Kidney (tissue), 14 donors: ENCODE data around the gene FOXK1. TPM values are rescaled to one million over a fixed set of nuclear protein-coding genes. Genes with fewer than 3 reads are reported as not detected.
A peak's percentile ranks its signal among the peaks of the same experiment; 100 is the strongest.

ENCODE experiments used
- DNase-seq, 5 donors: peaks; one replicate each; pipeline ENCODE4 v3.0.0-alpha.2; 2013 to 2020
- FAIRE-seq: peaks from 2 replicates; lab custom pipeline; 2012; peaks lifted over from hg19 to GRCh38; lab: Jason Lieb, UNC
- H3K27ac ChIP-seq, 2 donors: one replicate each; pipeline ENCODE4 v1.7.0; 2013; ENCODE audit warnings: low read depth in 2 of 2, low read length in 2 of 2, inconsistent platforms in 1 of 2
- H3K27me3 ChIP-seq: one replicate; pipeline ENCODE4 v1.7.1; 2013; ENCODE audit warnings: low read length, inconsistent platforms; ENCODE audit not compliant: control insufficient read depth, insufficient read depth
- H3K36me3 ChIP-seq, 3 donors: one replicate each; pipeline versions ENCODE4 v1.7.0 to v1.7.1; 2013; ENCODE audit warnings: low read length in 3 of 3, control low read depth in 1 of 3, inconsistent platforms in 1 of 3; ENCODE audit not compliant: insufficient read depth in 3 of 3, control insufficient read depth in 2 of 3
- H3K4me1 ChIP-seq, 3 donors: one replicate each; pipeline versions ENCODE4 v1.7.0 to v1.7.1; 2013; ENCODE audit warnings: low read length in 3 of 3, inconsistent platforms in 1 of 3, low read depth in 1 of 3; ENCODE audit not compliant: control insufficient read depth in 2 of 3, insufficient read depth in 2 of 3
- H3K4me3 ChIP-seq, 3 donors: one replicate each; pipeline versions ENCODE4 v1.7.0 to v1.8.1; 2013; ENCODE audit warnings: low read length in 3 of 3, control low read depth in 1 of 3, inconsistent platforms in 1 of 3
- H3K9ac ChIP-seq, 3 donors: one replicate each; pipeline versions ENCODE4 v1.7.0 to v1.7.1; 2013; ENCODE audit warnings: low read length in 3 of 3, control low read depth in 1 of 3, inconsistent platforms in 1 of 3
- H3K9me3 ChIP-seq, 3 donors: one replicate each; pipeline versions ENCODE4 v1.7.0 to v1.7.1; 2013; ENCODE audit warnings: low read length in 3 of 3, control low read depth in 1 of 3, inconsistent platforms in 1 of 3; ENCODE audit not compliant: control insufficient read depth in 2 of 3, insufficient read depth in 1 of 3
- intact Hi-C: fragments of 100-400 bp; cut with DNase I; formaldehyde crosslinking; loops from one replicate; pipeline ENCODE4 v1.11.1; 2022
- polyA plus RNA-seq: library from polyadenylated mRNA; stranded (reverse); fragments of 350-450 nt; fragmentation: Illumina TruSeq; extraction: RNeasy Lipid Tissue Mini Kit (QIAGEN cat#74804); gene quantifications from one replicate; pipeline ENCODE4 v1.2.3, GENCODE V29; 2014; ENCODE audit warnings: low read depth, low replicate concordance; ENCODE audit not compliant: insufficient read depth
- total RNA-seq: library from RNA; stranded (reverse); fragmentation: NEBNext Ultra II Directional; extraction: Animal tissue kit (Norgen Biotek cat#: 25700); gene quantifications from one replicate; pipeline ENCODE4 v1.2.1, GENCODE V29; 2021
- TF ChIP-seq, protein P1 (sequence below): IDR thresholded peaks from 3 replicates; pipeline ENCODE4 v1.5.1; 2012; ENCODE audit warnings: mild to moderate bottlenecking, moderate library complexity, borderline replicate concordance; ENCODE audit not compliant: insufficient read depth; ENCODE audit errors: extremely low read depth
- donor health status: control.
- donor health status: control.
- donor health status: control.
- donor health status: control.
- donor health status: control.
- donor health status: DM: yes; HTN: yes; CAD: no.
- donor health status: Normal renal cell carcinoma (clear cell type).

FOXK1 gene
- total and polyA plus RNA-seq, 2 donors from 2014 or later: 3.9 to 44.2 TPM

DNA sequence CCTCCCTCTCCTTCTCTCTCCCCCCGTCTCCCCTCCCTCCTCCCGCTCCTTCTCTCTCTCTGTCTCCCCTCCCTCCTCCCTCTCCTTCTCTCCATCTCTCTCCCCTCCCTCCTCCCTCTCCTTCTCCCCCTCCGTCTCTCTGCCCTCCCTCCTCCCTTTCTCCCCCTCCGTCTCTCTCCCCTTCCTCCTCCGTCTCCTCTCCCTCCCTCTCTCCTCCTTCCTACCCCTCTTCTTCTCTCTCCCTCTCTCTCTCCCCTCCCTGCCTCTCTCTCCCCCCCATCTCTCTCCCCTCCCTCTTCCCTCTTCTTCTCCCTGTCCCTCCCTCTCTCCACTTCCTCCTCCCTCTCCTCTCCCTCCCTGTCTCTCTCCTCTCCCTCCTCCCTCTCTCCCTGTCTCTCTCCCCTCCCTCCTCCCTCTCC is 125.5 kb downstream of the FOXK1 start:
- no peaks in the 10 kb centered on the region for H3K27me3 ChIP-seq
- no peak overlapping the region for H3K4me3 ChIP-seq
- TF ChIP-seq, protein P1, sequence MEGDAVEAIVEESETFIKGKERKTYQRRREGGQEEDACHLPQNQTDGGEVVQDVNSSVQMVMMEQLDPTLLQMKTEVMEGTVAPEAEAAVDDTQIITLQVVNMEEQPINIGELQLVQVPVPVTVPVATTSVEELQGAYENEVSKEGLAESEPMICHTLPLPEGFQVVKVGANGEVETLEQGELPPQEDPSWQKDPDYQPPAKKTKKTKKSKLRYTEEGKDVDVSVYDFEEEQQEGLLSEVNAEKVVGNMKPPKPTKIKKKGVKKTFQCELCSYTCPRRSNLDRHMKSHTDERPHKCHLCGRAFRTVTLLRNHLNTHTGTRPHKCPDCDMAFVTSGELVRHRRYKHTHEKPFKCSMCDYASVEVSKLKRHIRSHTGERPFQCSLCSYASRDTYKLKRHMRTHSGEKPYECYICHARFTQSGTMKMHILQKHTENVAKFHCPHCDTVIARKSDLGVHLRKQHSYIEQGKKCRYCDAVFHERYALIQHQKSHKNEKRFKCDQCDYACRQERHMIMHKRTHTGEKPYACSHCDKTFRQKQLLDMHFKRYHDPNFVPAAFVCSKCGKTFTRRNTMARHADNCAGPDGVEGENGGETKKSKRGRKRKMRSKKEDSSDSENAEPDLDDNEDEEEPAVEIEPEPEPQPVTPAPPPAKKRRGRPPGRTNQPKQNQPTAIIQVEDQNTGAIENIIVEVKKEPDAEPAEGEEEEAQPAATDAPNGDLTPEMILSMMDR: no peak
- FAIRE-seq (no peak), DNase-seq (peak in 1 of 5 donors; percentile 71)
- no peaks in the 10 kb centered on the region for H3K36me3 ChIP-seq
- H3K4me1 ChIP-seq: no peaks in the 10 kb centered on the region
- peak overlapping the region in 1 of 2 donors; percentile 37 for H3K27ac ChIP-seq
- intact Hi-C loops: no loop called here
- no peak overlapping the region for H3K9ac ChIP-seq
- H3K9me3 ChIP-seq: no peaks in the 10 kb centered on the region

DNA sequence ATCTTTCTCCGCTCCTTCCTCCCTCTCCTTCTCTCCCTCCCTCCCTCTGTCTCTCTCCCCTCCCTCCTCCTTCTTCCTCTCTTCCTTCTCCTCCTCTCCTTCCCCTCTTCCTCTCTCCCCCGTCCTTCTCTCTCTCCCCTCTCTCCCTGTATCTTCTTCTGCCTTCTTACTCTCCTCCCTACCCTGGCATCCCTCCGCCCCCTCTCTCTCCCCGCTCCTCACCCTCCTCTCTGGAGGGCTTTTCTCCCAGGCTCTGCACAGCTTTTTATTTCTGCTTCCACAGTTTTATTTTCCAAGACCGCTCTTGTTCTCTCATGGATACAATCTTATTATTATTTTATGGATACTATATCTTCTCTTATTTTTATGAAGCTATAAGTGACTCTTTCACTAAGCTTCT is 125.9 kb downstream of the FOXK1 start:
- DNase-seq (no peak), FAIRE-seq (no peak)
- TF ChIP-seq, protein P1: no peak
- H3K4me1 ChIP-seq: no peaks in the 10 kb centered on the region
- intact Hi-C loops: no loop called here
- no peaks in the 10 kb centered on the region for H3K36me3 ChIP-seq
- no peak overlapping the region for H3K4me3 ChIP-seq
- H3K27ac ChIP-seq: no peak overlapping the region
- H3K9ac ChIP-seq: no peak overlapping the region
- no peaks in the 10 kb centered on the region for H3K27me3 ChIP-seq
- H3K9me3 ChIP-seq: no peaks in the 10 kb centered on the region

DNA sequence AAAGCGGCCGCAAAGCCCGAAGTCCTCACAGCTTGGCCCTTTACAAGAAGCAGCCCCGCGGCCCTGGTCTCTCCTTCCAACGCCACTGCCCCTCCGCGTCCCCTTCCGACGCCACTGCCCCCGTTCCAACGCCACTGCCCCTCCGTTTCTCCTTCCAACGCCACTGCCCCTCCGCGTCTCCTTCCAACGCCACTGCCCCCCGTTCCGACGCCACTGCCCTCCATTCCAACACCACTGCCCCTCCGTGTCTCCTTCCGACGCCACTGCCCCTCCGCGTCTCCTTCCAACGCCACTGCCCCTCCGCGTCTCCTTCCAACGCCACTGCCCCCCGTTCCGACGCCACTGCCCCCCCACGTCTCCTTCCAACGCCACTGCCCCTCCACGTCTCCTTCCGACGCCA is 126.5 kb downstream of the FOXK1 start:
- Histone ChIP-seq H3K4me3 (no peak overlapping the region), H3K27ac (peak overlapping the region in 1 of 2 donors; percentile 47), H3K36me3 (no peaks in the 10 kb centered on the region), H3K4me1 (no peaks in the 10 kb centered on the region), H3K9me3 (no peaks in the 10 kb centered on the region), H3K27me3 (no peaks in the 10 kb centered on the region), H3K9ac (no peak overlapping the region)
- TF ChIP-seq, protein P1: no peak
- DNase-seq: no peak
- no peak for FAIRE-seq
- intact Hi-C loops: no loop called here

DNA sequence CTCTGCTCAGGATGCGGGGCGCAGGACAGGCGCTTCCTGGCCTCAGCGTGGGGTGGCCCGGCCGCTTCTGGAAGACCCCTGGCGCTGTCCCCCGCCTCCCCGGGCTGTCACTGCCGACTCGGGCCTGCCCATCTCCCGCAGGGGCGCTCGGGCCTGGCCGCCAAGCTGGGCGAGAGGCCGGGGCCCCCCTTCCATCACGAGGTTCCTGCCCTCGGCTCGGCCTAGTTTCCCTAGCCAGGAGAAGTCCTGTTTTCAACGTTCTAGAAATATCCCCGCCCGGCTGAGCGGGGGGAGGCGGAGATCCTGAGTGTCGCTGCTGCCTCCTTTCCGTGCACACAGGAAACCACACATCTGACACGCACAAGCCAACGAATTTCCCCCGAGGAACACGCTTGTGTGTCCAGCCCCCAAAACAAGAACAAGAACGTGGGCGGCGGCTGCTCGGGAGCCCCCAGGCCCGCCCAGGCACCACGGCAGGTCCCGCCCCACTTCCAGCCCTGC is 127.0 kb downstream of the FOXK1 start:
- Histone ChIP-seq H3K9me3 (no peaks in the 10 kb centered on the region), H3K27me3 (no peaks in the 10 kb centered on the region), H3K27ac (peak overlapping the region; percentile 32 to 70), H3K9ac (no peak overlapping the region), H3K4me1 (no peaks in the 10 kb centered on the region), H3K36me3 (no peaks in the 10 kb centered on the region), H3K4me3 (no peak overlapping the region)
- TF ChIP-seq, protein P1: no peak
- FAIRE-seq (no peak), DNase-seq (no peak)
- intact Hi-C loops: no loop called here
